H1 (cell line): ENCODE measurements around the gene PSKH1. TPM values are rescaled to one million over a fixed set of nuclear protein-coding genes. Genes with fewer than 3 reads are reported as not detected.

ENCODE experiments used
- EZH2 ChIP-seq: fragments of 200-600 bp; sonication (generic); IDR thresholded peaks from 2 replicates; pipeline ENCODE4 v1.7.1; 2012; ENCODE audit warnings: low read depth, mild to moderate bottlenecking, moderate library complexity, low read length, inconsistent platforms; ENCODE audit not compliant: severe bottlenecking
- FOSL1 ChIP-seq: IDR thresholded peaks from 2 replicates; pipeline ENCODE4 v1.6.1; 2011; ENCODE audit warnings: mild to moderate bottlenecking, low read depth, low read length, moderate library complexity; ENCODE audit not compliant: insufficient read depth
- polyA plus RNA-seq, 7 experiments: library from polyadenylated mRNA; depleted of rRNA in 3 of 7; stranded (reverse) in 5 of 7; unstranded in 2 of 7; fragments of >200 nt in 5 of 7; fragments of 200-250 nt in 2 of 7; gene quantifications; 1 replicate in 5 of 7; 2 replicates in 1 of 7; 4 replicates in 1 of 7; pipeline versions ENCODE4 v1.2.1 to v1.2.3, GENCODE V29; 2011 to 2013; ENCODE audit warnings: missing spikeins in 2 of 7, mixed read lengths in 2 of 7
- total RNA-seq: library from RNA; stranded (reverse); fragmentation: NEBNext Ultra II Directional; extraction: Animal tissue kit (Norgen Biotek cat#: 25700); gene quantifications from 2 replicates; pipeline ENCODE4 v1.2.1, GENCODE V29; 2021

PSKH1 gene
- total and polyA plus RNA-seq, 2 of the 8 experiments (the other 6 are each of a cell fraction or from before 2014, with no cell fraction given) = 24.8 to 51.0 TPM

DNA sequence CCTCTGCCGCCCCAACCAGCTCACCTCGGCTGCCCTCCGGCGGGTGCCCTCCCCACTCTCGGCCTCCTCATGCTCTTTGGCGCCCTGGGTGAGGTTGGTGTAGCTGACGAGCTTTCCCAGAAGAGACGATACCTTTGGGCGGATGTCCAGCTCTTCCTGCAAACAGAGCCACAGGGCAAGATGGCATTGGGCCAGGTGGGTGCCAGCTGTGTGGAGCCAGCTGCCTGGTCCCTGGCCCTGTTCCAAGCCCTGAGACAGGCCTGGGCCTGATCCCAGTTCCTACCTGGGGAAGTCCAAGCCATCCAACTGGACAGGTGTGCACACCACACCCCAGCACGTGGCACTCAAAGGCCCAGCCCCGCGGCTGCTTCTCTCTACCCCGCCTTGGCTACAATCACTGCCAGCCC, 68.5 kb downstream of the PSKH1 start (continued):
- TF ChIP-seq FOSL1 = no peak
- no peak for TF ChIP-seq EZH2
- TF ChIP-seq, all 59 proteins: peak for 0
